HEK293 (cell line): ENCODE results near the gene USHBP1.

ENCODE experiments used
- CTCF ChIP-seq: fragments of 450-650 bp; formaldehyde crosslinking; IDR thresholded peaks from 2 replicates; pipeline ENCODE4 v1.5.1; 2016; ENCODE audit warnings: missing biosample characterization, missing genetic modification characterization
- ELK4 ChIP-seq: IDR thresholded peaks from 2 replicates; pipeline ENCODE4 v1.6.1; 2011; ENCODE audit warnings: mild to moderate bottlenecking, low read depth, low read length, borderline replicate concordance
- PRDM1 ChIP-seq: fragments of 450-650 bp; formaldehyde crosslinking; IDR thresholded peaks from 2 replicates; pipeline ENCODE4; 2016; ENCODE audit warnings: missing biosample characterization, missing genetic modification characterization
- REST ChIP-seq: fragments of 450-650 bp; formaldehyde crosslinking; IDR thresholded peaks from 2 replicates; pipeline ENCODE4 v1.5.1; 2016; ENCODE audit warnings: missing biosample characterization, missing genetic modification characterization
- YY1 ChIP-seq: fragments of 450-650 bp; formaldehyde crosslinking; IDR thresholded peaks from 2 replicates; pipeline ENCODE4 v1.5.1; 2018; ENCODE audit warnings: missing biosample characterization, missing genetic modification characterization
- ZBTB7A ChIP-seq: fragments of 450-650 bp; formaldehyde crosslinking; IDR thresholded peaks from 2 replicates; pipeline ENCODE4 v1.5.1; 2016; ENCODE audit warnings: low read depth, missing biosample characterization, missing genetic modification characterization
- ZNF112 ChIP-seq: fragments of 450-650 bp; formaldehyde crosslinking; IDR thresholded peaks from 2 replicates; pipeline ENCODE4 v1.5.0; 2017; ENCODE audit warnings: missing biosample characterization, missing genetic modification characterization
- ZNF274 ChIP-seq, 2 experiments: fragments of 200-500 bp in 1 of 2; fragments of 450-650 bp in 1 of 2; sonication (Bioruptor generic) in 1 of 2; formaldehyde crosslinking in 1 of 2; IDR thresholded peaks; 2 replicates each; pipeline versions ENCODE4 v1.5.1 to v1.6.1; 2014 to 2016; ENCODE audit warnings: borderline replicate concordance in 1 of 2, inconsistent platforms in 1 of 2, low read length in 1 of 2, missing biosample characterization in 1 of 2, missing genetic modification characterization in 1 of 2
- ZNF704 ChIP-seq: fragments of 450-650 bp; formaldehyde crosslinking; IDR thresholded peaks from 2 replicates; pipeline ENCODE4 v1.5.1; 2016; ENCODE audit warnings: missing biosample characterization, missing genetic modification characterization

- TF ChIP-seq REST (tag by site-specific recombination) (no peak), ELK4 (no peak), ZNF704 (tag by site-specific recombination) (no peak), YY1 (no peak), PRDM1 (tag by site-specific recombination) (no peak), ZBTB7A (tag by site-specific recombination) (no peak), ZNF112 (tag by site-specific recombination) (no peak), CTCF (tag by site-specific recombination) (no peak), ZNF274 (IDR thresholded peaks at IDR 0.05; ENCODE audit: low read length) (no peak), ZNF274 (tag by site-specific recombination; IDR thresholded peaks at IDR 0.05; ENCODE audit: borderline replicate concordance) (no peak)
Observed at GRCh38 chr19:17286263-17286662, 21.7 kb upstream of the USHBP1 start.
